IMR-90 (cell line): ENCODE data around the gene NFKBIZ. TPM values are rescaled to one million over a fixed set of nuclear protein-coding genes. Genes with fewer than 3 reads are reported as not detected.
"Not testable (repeated sequence)": the region's sequence is repeated elsewhere in the genome, so short reads cannot be mapped to it uniquely, and the experiment has no call there.

Experiments
- ATAC-seq: fragments of 200-7000 bp; cut with Tn5 transposase; 2 replicates; pipeline ENCODE4 v1.9.1; 2020; ENCODE audit warnings: low read depth, mild to moderate bottlenecking, moderate library complexity
- BruUV-seq: library from RNA; stranded (reverse); fragments of 400-500 nt; replicated peaks from 2 replicates; lab custom pipeline; 2021; lab: Mats Ljungman, UMichigan
- CTCF ChIA-PET: fragments of 300-600 bp; formaldehyde crosslinking; extraction: SDS; loops from one replicate; lab custom pipeline; 2021; ENCODE audit warnings: antibody characterized with exemption; lab: Yijun Ruan, JAX
- POLR2A ChIA-PET: fragments of 300-600 bp; sonication (Branson Sonifier 250); formaldehyde crosslinking; loops from one replicate; lab custom pipeline; 2022; ENCODE audit warnings: antibody characterized with exemption; ENCODE audit not compliant: unreplicated experiment; lab: Charles Lee
- DNase-seq: peaks from one replicate; pipeline ENCODE4 v3.0.0; 2013
- H2AFZ ChIP-seq: replicated peaks from 2 replicates; pipeline ENCODE3; 2013; ENCODE audit warnings: low read length, mild to moderate bottlenecking; ENCODE audit not compliant: poor library complexity
- H2AK5ac ChIP-seq: 2 replicates; pipeline ENCODE4 v1.6.1; 2013; ENCODE audit warnings: low read depth, low read length, inconsistent platforms
- H2AK9ac ChIP-seq: replicated peaks from 2 replicates; pipeline ENCODE3; 2013; ENCODE audit warnings: mild to moderate bottlenecking, low read depth, low read length, moderate library complexity; ENCODE audit not compliant: poor library complexity
- H2BK120ac ChIP-seq: 2 replicates; pipeline ENCODE4 v1.6.1; 2013; ENCODE audit warnings: low read depth, low read length, inconsistent platforms
- H2BK15ac ChIP-seq: 3 replicates; pipeline ENCODE4 v1.6.1; 2013; ENCODE audit warnings: low read depth, low read length, inconsistent platforms
- H2BK20ac ChIP-seq: 2 replicates; pipeline ENCODE4 v1.6.1; 2013; ENCODE audit warnings: low read depth, mild to moderate bottlenecking, inconsistent platforms, low read length, moderate library complexity
- H2BK5ac ChIP-seq: 2 replicates; pipeline ENCODE4 v1.6.1; 2013; ENCODE audit warnings: mild to moderate bottlenecking, low read depth, low read length, inconsistent platforms; ENCODE audit not compliant: poor library complexity, severe bottlenecking
- H3K14ac ChIP-seq: replicated peaks from 2 replicates; pipeline ENCODE4 v1.6.1; 2013; ENCODE audit warnings: low read depth, low read length, inconsistent platforms
- H3K18ac ChIP-seq: 2 replicates; pipeline ENCODE4 v1.6.1; 2013; ENCODE audit warnings: low read depth, low read length, control low read depth
- H3K23ac ChIP-seq: 2 replicates; pipeline ENCODE4 v1.6.1; 2013; ENCODE audit warnings: low read depth, low read length, inconsistent platforms
- H3K27ac ChIP-seq: 2 replicates; pipeline ENCODE4 v1.5.1; 2013; ENCODE audit warnings: mild to moderate bottlenecking, control low read depth, low read length; ENCODE audit not compliant: insufficient read depth
- H3K27me3 ChIP-seq: 2 replicates; pipeline ENCODE4 v1.6.1; 2013; ENCODE audit warnings: low read length; ENCODE audit not compliant: control insufficient read depth, insufficient read depth
- H3K36me3 ChIP-seq: 2 replicates; pipeline ENCODE4 v1.6.1; 2013; ENCODE audit warnings: low read length, mixed read lengths; ENCODE audit not compliant: control insufficient read depth, insufficient read depth
- H3K4ac ChIP-seq: 2 replicates; pipeline ENCODE4 v1.6.1; 2013; ENCODE audit warnings: low read depth, low read length, inconsistent platforms
- H3K4me1 ChIP-seq: 2 replicates; pipeline ENCODE4 v1.6.1; 2013; ENCODE audit warnings: low read length, mixed read lengths; ENCODE audit not compliant: control insufficient read depth, insufficient read depth
- H3K4me2 ChIP-seq: 2 replicates; pipeline ENCODE4 v1.6.1; 2013; ENCODE audit warnings: low read depth, mild to moderate bottlenecking, control low read depth, low read length, moderate library complexity
- H3K4me3 ChIP-seq: 2 replicates; pipeline ENCODE4 v1.5.1; 2013; ENCODE audit warnings: low read depth, mild to moderate bottlenecking, control low read depth, low read length, moderate library complexity; ENCODE audit not compliant: insufficient read depth
- H3K56ac ChIP-seq: 2 replicates; pipeline ENCODE4 v1.6.1; 2013; ENCODE audit warnings: low read length, inconsistent platforms; ENCODE audit not compliant: insufficient read depth; ENCODE audit errors: extremely low read depth
- H3K79me1 ChIP-seq, 2 experiments: 2 replicates each; pipeline ENCODE4 v1.6.1; 2013; ENCODE audit warnings: low read length in 2 of 2, inconsistent platforms in 1 of 2, low read depth in 1 of 2
- H3K9ac ChIP-seq: 2 replicates; pipeline ENCODE4 v1.6.1; 2013; ENCODE audit warnings: low read depth, low read length, control low read depth
- H3K9me1 ChIP-seq: 2 replicates; pipeline ENCODE4 v1.6.1; 2013; ENCODE audit warnings: low read length, inconsistent platforms; ENCODE audit not compliant: insufficient read depth
- H3K9me3 ChIP-seq: 2 replicates; pipeline ENCODE4 v1.6.1; 2013; ENCODE audit warnings: low read length; ENCODE audit not compliant: control insufficient read depth, insufficient read depth
- H4K20me1 ChIP-seq: 2 replicates; pipeline ENCODE4 v1.6.1; 2013; ENCODE audit warnings: low read length, inconsistent platforms; ENCODE audit not compliant: insufficient read depth
- H4K5ac ChIP-seq: 2 replicates; pipeline ENCODE4 v1.6.1; 2013; ENCODE audit warnings: mild to moderate bottlenecking, low read depth, low read length, control low read depth
- H4K8ac ChIP-seq, 2 experiments: 2 replicates each; pipeline ENCODE4 v1.6.1; 2013; ENCODE audit warnings: low read depth in 2 of 2, low read length in 2 of 2, control low read depth in 1 of 2, inconsistent platforms in 1 of 2
- H4K91ac ChIP-seq: 2 replicates; pipeline ENCODE4 v1.6.1; 2013; ENCODE audit warnings: low read depth, low read length, inconsistent platforms; ENCODE audit not compliant: insufficient read depth
- WGBS, 2 experiments: methylation state at CpG; one replicate each; pipeline versions ENCODE4 v1.1.5 to v1.1.7; 2013; ENCODE audit warnings: missing lambda C conversion rate in 2 of 2; ENCODE audit not compliant: insufficient read length in 1 of 2; ENCODE audit errors: extremely low coverage in 2 of 2; 5-methylcytosine and 5-hydroxymethylcytosine counted together
- dilution Hi-C: fragments of 300-500 bp; cut with HindIII; formaldehyde crosslinking; loops from one replicate; pipeline ENCODE4 v1.14.3; 2018; ENCODE audit warnings: low sequenced_read_pairs; ENCODE audit not compliant: unreplicated experiment
- in situ Hi-C: fragments of 300-500 bp; cut with MboI; formaldehyde crosslinking; loops from 3 replicates; pipeline ENCODE4 v1.14.3; 2019; ENCODE audit warnings: low sequenced_read_pairs, inconsistent platforms, mixed read lengths
- intact Hi-C: fragments of 100-400 bp; cut with micrococcal nuclease; formaldehyde crosslinking; loops from 2 replicates; pipeline ENCODE4 v1.10.0; 2022
- polyA plus RNA-seq, 3 experiments: library from polyadenylated mRNA; depleted of rRNA; stranded (reverse); fragments of >200 nt; gene quantifications; 2 replicates each; pipeline ENCODE4 v1.2.3, GENCODE V29; 2012; ENCODE audit warnings: low replicate concordance in 1 of 3
- total RNA-seq: library from RNA; depleted of rRNA; stranded (reverse); fragments of >200 nt; gene quantifications from 2 replicates; pipeline ENCODE4 v1.2.3, GENCODE V29; 2012

Gene NFKBIZ
- total and polyA plus RNA-seq, 2 of the 4 experiments (the other 2 are of a cell fraction): 35.0 to 40.9 TPM

- H2AK5ac ChIP-seq, ATAC-seq, H4K5ac ChIP-seq, in situ Hi-C loops, H4K8ac ChIP-seq, H2BK120ac ChIP-seq, H3K9me3 ChIP-seq, H3K79me1 ChIP-seq, H3K36me3 ChIP-seq, intact Hi-C loops, POLR2A ChIA-PET, H3K27ac ChIP-seq, H3K9ac ChIP-seq, H3K4me2 ChIP-seq, H3K14ac ChIP-seq, H4K91ac ChIP-seq, H2BK5ac ChIP-seq, H3K27me3 ChIP-seq, H3K9me1 ChIP-seq, dilution Hi-C loops, H4K20me1 ChIP-seq, DNase-seq, H3K4me1 ChIP-seq, H3K4me3 ChIP-seq, H3K23ac ChIP-seq, BruUV-seq, H2BK15ac ChIP-seq, H2BK20ac ChIP-seq, H3K18ac ChIP-seq, H2AK9ac ChIP-seq, H2AFZ ChIP-seq, H3K56ac ChIP-seq, H3K4ac ChIP-seq, CTCF ChIA-PET: not testable (repeated sequence)
- WGBS, 2 experiments: no CpG with 5 or more reads among the region's 3 CpGs
These were observed 36.3 kb downstream of the NFKBIZ start for GRCh38 chr3:101885584-101885983.
